ENCODE measurements around the gene INS.

INS gene

GRCh38 chr11:2114430-2115241 is 46.4 kb downstream of the INS start:
- no peak for DNase-seq
- H3K4me3 ChIP-seq (ENCODE audit: insufficient read depth, low read depth, low read length, poor library complexity, severe bottlenecking), result no peak overlapping the region
- no peaks in the 10 kb centered on the region for H3K9me3 ChIP-seq (ENCODE audit: control insufficient read depth, low read length)
- no peaks in the 10 kb centered on the region for H3K4me1 ChIP-seq (ENCODE audit: control insufficient read depth, insufficient read depth, low read length, poor library complexity, severe bottlenecking)
- H3K27me3 ChIP-seq (replicated peaks; ENCODE audit: control insufficient read depth, insufficient read depth, low read length, poor library complexity, severe bottlenecking), result no peaks in the 10 kb centered on the region
- H3K36me3 ChIP-seq (ENCODE audit: control insufficient read depth, insufficient read depth, low read length), result no peaks in the 10 kb centered on the region
- no peak overlapping the region for H3K27ac ChIP-seq (ENCODE audit: insufficient read depth, low read length, poor library complexity, severe bottlenecking)

- no peaks in the 10 kb centered on the region for H3K4me1 ChIP-seq (ENCODE audit: control insufficient read depth, insufficient read depth, low read length, poor library complexity, severe bottlenecking)
- H3K36me3 ChIP-seq (ENCODE audit: control insufficient read depth, insufficient read depth, low read length), result no peaks in the 10 kb centered on the region
- no peak for DNase-seq
- no peaks in the 10 kb centered on the region for H3K27me3 ChIP-seq (replicated peaks; ENCODE audit: control insufficient read depth, insufficient read depth, low read length, poor library complexity, severe bottlenecking)
- no peaks in the 10 kb centered on the region for H3K9me3 ChIP-seq (ENCODE audit: control insufficient read depth, low read length)
- H3K27ac ChIP-seq (ENCODE audit: insufficient read depth, low read length, poor library complexity, severe bottlenecking), result no peak overlapping the region
- H3K4me3 ChIP-seq (ENCODE audit: insufficient read depth, low read depth, low read length, poor library complexity, severe bottlenecking), result no peak overlapping the region
Measured at GRCh38 chr11:2113776-2114175, 47.2 kb downstream of the INS start.

GRCh38 chr11:2110521-2110920 is 50.5 kb downstream of the INS start:
- Histone ChIP-seq H3K4me1 (ENCODE audit: control insufficient read depth, insufficient read depth, low read length, poor library complexity, severe bottlenecking) (no peaks in the 10 kb centered on the region), H3K9me3 (ENCODE audit: control insufficient read depth, low read length) (no peaks in the 10 kb centered on the region)
- DNase-seq, result no peak

More at GRCh38 chr11:2110521-2110920, 50.5 kb downstream of the INS start:
- Histone ChIP-seq H3K4me3 (ENCODE audit: insufficient read depth, low read depth, low read length, poor library complexity, severe bottlenecking) (no peak overlapping the region), H3K36me3 (ENCODE audit: control insufficient read depth, insufficient read depth, low read length) (no peaks in the 10 kb centered on the region), H3K27me3 (replicated peaks; ENCODE audit: control insufficient read depth, insufficient read depth, low read length, poor library complexity, severe bottlenecking) (no peaks in the 10 kb centered on the region), H3K27ac (ENCODE audit: insufficient read depth, low read length, poor library complexity, severe bottlenecking) (no peak overlapping the region)
